Measurements from ENCODE around the gene SETD1A.
"Not testable (repeated sequence)": the region's sequence is repeated elsewhere in the genome, so short reads cannot be mapped to it uniquely, and the experiment has no call there.

The SETD1A gene

DNA sequence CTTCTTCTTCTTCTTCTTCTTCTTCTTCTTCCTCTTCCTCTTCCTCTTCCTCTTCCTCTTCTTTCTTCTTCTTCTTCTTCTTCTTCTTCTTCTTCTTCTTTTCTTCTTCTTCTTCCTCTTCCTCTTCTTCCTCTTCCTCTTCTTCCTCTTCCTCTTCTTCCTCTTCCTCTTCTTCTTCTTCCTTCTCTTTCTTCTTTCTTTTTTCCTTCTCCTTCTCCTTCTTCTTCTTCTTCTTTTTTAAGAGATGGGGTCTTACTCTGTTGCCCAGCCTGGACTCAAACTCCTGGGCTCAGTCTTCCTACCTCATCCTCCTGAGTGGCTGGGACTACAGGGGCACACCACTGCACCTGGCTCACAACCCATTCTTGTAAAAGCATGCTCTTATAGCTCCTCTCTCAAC, 55.7 kb downstream of the SETD1A start:
- not testable (repeated sequence) for DNase-seq (ENCODE audit: low spot score); FAIRE-seq

GRCh38 chr16:31016018-31016417, 58.5 kb downstream of the SETD1A start:
- FAIRE-seq: no peak

DNA sequence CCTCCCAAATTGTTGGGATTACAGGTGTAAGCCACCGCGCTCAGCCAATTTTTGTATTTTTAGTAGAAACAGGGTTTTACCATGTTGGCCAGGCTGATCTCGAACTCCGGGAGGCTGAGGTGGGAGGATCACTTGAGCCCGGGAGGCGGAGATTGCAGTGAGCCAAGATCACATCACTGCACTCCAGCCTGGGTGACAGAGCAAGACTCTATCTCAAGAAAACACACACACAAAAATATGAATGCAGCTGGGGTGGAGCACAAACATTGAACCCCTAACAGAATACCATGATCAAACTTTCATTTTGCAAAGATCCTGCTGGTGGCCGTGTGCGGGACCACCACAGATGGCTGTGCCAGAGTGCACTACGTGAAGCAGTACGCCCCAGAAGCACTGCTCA, 60.2 kb downstream of the SETD1A start:
- not testable (repeated sequence) for DNase-seq (ENCODE audit: low spot score); FAIRE-seq

More at GRCh38 chr16:31016018-31016417, 58.5 kb downstream of the SETD1A start:
- no peak for DNase-seq (ENCODE audit: low spot score)

- DNase-seq (ENCODE audit: low spot score) (no peak), FAIRE-seq (no peak)
Observed at GRCh38 chr16:31020536-31020935, 63.0 kb downstream of the SETD1A start.

DNA sequence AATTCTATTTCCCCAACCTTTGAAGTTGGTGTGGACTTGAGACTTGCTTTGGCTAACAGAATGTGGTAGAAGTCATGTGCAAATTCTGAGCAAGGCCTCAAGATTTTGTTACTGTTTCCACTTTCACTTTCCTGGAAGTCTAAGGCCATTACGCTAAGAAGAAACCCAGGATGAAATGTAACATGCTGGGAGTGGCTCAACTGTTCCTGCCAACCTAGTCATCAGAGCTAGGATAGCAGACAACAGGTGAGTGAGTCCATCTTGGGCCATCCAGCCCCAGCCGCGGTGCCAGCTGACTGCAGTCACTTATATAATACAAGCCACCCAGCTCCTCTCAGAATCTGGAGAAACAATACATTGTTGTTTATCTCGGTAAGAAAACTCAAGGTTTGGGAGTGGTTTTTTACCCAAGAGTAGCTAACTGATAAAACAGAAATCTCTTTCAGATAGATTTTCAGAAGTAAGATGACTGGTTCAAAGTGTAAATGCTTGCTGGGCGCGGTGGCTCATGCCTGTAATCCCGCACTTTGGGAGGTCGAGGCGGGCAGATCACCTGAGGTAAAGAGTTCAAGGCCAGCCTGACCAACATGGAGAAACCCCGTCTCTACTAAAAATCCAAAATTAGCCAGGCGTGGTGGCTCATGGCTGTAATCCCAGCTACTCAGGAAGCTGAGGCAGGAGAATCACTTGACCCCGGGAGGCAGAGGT, 65.1 kb downstream of the SETD1A start:
- FAIRE-seq (no peak), DNase-seq (ENCODE audit: low spot score) (no peak)

DNA sequence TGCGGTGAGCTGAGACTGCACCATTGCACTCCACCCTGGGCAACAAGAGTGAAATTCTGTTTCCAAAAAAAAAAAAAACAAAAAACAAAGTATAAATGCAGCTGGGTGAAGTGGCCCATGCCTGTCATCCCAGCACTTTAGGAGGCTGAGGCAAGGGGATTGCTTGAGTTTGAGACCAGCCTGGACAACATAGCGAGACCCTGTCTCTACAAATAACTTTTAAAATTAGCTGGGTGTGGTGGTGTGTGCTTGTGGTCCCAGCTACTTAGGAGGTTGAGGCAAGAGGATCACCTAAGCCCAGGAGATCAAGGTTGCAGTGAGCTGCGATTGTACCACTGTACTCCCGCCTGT, 65.7 kb downstream of the SETD1A start:
- no peak for DNase-seq (ENCODE audit: low spot score)
- FAIRE-seq: no peak

DNA sequence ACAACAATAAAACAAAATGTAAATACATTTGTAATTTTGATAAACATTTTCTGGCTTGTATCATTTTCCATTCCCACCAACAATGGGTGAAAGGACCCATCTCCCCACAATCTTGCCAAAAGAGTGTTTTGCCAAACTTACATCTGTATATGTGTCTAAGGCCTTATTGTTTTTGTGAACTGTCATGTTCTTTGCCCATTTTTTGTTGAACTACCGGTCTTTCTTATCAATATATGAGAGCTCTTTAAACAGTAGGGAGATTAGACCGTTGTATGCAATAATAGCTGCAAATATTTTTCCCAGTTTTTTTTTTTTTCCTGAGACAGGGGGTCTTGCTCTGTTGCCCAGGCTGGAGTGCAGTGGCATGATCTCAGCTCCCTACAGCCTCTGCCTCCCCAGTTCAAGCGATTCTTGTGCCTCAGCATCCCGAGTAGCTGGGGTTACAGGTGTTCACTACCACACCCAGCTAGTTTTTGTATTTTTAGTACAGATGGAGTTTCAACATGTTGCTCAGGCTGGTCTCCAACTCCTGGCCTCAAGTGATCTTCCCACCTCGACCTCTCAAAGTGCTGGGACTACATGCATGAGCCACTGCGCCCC, 66.2 kb downstream of the SETD1A start:
- FAIRE-seq: no peak
- no peak for DNase-seq (ENCODE audit: low spot score)

DNA sequence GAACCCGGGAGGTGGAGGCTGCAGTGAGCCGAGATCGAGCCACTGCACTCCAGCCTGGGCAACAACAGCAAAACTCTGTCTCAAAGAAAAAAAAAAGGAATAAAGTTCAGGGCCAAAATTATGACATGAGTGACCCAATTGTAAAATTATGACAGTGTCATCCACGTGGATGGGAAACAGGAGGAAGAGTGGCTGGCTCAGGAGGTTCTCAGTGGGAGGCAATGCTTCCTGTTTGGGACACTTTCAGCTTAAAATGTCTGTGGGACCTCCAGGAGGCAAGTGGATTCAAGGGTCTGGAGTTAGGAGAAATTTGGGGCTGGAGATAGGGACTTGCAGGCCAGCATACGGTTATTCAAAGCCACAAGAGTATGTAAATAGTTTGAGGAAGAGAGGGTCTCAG, 67.8 kb downstream of the SETD1A start:
- FAIRE-seq (no peak), DNase-seq (ENCODE audit: low spot score) (no peak)

GRCh38 chr16:31029272-31029671, 71.7 kb downstream of the SETD1A start:
- DNase-seq (ENCODE audit: low spot score): no peak
- no peak for FAIRE-seq

- DNase-seq (ENCODE audit: low spot score) (no peak), FAIRE-seq (no peak)
Observed at GRCh38 chr16:31031276-31031675, 73.7 kb downstream of the SETD1A start.

DNA sequence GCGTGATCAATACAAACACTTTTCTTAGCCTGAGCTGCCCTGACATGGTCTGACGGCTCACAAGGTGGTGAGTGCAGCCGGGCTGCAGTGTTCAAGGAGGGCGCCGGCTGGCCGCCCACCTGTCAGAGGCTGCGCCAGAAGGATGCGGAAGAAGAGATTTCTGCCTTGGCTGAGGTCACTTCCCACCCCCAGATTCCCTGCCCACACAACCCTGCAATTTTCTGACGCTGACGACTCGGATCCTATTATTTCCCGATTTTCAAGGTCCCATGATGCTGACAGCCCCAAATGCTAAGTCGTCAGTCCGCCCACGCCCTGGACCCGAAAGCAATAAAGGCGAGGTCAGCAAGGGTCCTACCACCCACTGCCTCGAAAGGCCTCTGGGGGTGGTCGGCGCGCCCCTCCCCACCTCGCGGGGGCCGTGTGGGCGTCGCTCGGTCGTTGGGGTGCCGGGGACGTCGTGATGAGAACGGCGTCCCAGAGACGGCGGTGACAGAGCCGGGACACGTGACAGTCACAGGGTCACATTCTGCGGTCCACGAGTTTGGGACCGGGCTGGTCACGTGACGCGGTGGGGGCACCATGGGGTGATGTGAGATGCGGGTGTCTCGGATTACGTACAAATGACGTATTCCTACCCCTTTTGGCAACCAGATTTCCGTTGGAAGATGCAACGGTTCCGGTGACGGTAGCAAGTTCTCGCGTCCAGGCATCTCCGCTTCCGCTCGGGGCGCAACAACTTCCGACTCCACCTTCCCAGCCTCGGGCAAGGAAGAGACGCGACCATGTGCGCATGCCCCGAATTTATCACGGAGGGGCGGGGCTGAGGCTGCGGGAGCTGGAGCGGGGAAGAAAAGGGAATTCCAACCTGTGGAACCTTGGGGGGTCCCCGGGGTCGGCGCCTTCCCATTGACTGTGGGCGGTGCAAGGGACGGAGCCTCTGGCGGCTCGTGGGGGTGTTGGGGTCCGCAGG, 75.5 kb downstream of the SETD1A start, which contains the start of gene STX4:
Gene STX4, plus strand, starts transcription at position 823 of the 973 bp plus-strand sequence. CDS start 248 bp downstream, outside the sequence.
- FAIRE-seq (peak; percentile 75), DNase-seq (ENCODE audit: low spot score) (peak; percentile 85)

GRCh38 chr16:31033709-31034492, 76.3 kb downstream of the SETD1A start:
- FAIRE-seq (no peak), DNase-seq (ENCODE audit: low spot score) (peak; percentile 61)
